ENCODE results near the gene CEP350. TPM values are rescaled to one million over a fixed set of nuclear protein-coding genes. Genes with fewer than 3 reads are reported as not detected.

Gene CEP350
- polyA plus RNA-seq, 1 of the 3 experiments (the other 2 are of a cell fraction): 2.9 TPM

DNA sequence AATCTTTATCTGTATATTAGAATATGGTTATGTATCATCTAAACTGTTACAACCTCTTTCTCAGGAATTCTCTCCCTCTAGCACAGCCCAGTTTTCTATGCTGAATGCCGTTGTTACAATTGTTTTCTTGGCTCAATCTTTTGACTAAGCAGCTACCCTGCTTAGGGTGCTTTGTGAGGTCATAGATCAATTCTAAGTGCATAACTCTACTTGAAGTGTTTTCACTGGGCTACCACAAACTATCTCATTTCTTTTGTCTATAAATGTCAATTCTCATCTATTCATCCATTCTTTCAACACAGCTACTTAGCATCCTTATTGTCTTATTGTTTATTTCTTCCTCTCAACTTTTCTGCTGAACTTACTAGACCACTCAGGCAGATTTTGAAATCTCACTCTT lies 77.1 kb downstream of the CEP350 start:
- TF ChIP-seq NRF1 (IDR thresholded peaks at IDR 0.05; ENCODE audit: low read depth, low read length) (no peak), YY1 (IDR thresholded peaks at IDR 0.05; ENCODE audit: low read depth) (no peak), EP300 (IDR thresholded peaks at IDR 0.05; ENCODE audit: borderline replicate concordance in 1 of 2, low read depth in 1 of 2, low read length in 1 of 2) (no peak), TAF1 (IDR thresholded peaks at IDR 0.05; ENCODE audit: borderline replicate concordance, low read depth, low read length) (no peak), TCF12 (IDR thresholded peaks at IDR 0.05) (no peak), SIN3A (IDR thresholded peaks at IDR 0.05; ENCODE audit: borderline replicate concordance, low read depth, low read length) (no peak), FOXM1 (IDR thresholded peaks at IDR 0.05; ENCODE audit: low read depth) (no peak), CHD2 (IDR thresholded peaks at IDR 0.05; ENCODE audit: low read length, partially characterized antibody) (no peak), TEAD4 (IDR thresholded peaks at IDR 0.05; ENCODE audit: borderline replicate concordance, insufficient read depth) (no peak), MEF2A (IDR thresholded peaks at IDR 0.05; ENCODE audit: borderline replicate concordance, low read depth) (no peak), FOXJ3 (CRISPR knock-in tag; IDR thresholded peaks at IDR 0.05) (no peak), EZH2phosphoT487 (IDR thresholded peaks at IDR 0.05; ENCODE audit: borderline replicate concordance, low read depth) (no peak)
- TF ChIP-seq, protein P1, sequence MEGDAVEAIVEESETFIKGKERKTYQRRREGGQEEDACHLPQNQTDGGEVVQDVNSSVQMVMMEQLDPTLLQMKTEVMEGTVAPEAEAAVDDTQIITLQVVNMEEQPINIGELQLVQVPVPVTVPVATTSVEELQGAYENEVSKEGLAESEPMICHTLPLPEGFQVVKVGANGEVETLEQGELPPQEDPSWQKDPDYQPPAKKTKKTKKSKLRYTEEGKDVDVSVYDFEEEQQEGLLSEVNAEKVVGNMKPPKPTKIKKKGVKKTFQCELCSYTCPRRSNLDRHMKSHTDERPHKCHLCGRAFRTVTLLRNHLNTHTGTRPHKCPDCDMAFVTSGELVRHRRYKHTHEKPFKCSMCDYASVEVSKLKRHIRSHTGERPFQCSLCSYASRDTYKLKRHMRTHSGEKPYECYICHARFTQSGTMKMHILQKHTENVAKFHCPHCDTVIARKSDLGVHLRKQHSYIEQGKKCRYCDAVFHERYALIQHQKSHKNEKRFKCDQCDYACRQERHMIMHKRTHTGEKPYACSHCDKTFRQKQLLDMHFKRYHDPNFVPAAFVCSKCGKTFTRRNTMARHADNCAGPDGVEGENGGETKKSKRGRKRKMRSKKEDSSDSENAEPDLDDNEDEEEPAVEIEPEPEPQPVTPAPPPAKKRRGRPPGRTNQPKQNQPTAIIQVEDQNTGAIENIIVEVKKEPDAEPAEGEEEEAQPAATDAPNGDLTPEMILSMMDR (IDR thresholded peaks at IDR 0.05): no peak
- TF ChIP-seq, protein P2, sequence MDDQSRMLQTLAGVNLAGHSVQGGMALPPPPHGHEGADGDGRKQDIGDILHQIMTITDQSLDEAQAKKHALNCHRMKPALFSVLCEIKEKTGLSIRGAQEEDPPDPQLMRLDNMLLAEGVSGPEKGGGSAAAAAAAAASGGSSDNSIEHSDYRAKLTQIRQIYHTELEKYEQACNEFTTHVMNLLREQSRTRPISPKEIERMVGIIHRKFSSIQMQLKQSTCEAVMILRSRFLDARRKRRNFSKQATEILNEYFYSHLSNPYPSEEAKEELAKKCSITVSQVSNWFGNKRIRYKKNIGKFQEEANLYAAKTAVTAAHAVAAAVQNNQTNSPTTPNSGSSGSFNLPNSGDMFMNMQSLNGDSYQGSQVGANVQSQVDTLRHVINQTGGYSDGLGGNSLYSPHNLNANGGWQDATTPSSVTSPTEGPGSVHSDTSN (IDR thresholded peaks at IDR 0.05): no peak
- TF ChIP-seq, protein P3, sequence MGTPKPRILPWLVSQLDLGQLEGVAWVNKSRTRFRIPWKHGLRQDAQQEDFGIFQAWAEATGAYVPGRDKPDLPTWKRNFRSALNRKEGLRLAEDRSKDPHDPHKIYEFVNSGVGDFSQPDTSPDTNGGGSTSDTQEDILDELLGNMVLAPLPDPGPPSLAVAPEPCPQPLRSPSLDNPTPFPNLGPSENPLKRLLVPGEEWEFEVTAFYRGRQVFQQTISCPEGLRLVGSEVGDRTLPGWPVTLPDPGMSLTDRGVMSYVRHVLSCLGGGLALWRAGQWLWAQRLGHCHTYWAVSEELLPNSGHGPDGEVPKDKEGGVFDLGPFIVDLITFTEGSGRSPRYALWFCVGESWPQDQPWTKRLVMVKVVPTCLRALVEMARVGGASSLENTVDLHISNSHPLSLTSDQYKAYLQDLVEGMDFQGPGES (IDR thresholded peaks at IDR 0.05; ENCODE audit: low read depth, low read length): no peak
- TF ChIP-seq, protein P4, sequence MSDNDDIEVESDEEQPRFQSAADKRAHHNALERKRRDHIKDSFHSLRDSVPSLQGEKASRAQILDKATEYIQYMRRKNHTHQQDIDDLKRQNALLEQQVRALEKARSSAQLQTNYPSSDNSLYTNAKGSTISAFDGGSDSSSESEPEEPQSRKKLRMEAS (IDR thresholded peaks at IDR 0.05; ENCODE audit: low read depth): no peak
- Histone ChIP-seq H2AFZ (ENCODE audit: low read depth) (no peak overlapping the region), H3K79me2 (ENCODE audit: insufficient read depth) (peaks cover 9% of the 10 kb centered on the region), H3K9me2 (no peaks in the 10 kb centered on the region), H4K20me1 (ENCODE audit: insufficient read depth) (no peaks in the 10 kb centered on the region), H3K36me3 (replicated peaks in 1 of 2; ENCODE audit: control insufficient read depth in 1 of 2, insufficient read depth in 2 of 2, low read length in 1 of 2) (peaks cover 41 to 56% of the 10 kb centered on the region in 2 experiments), H3K4me2 (no peak overlapping the region), H3K4me3 (ENCODE audit: low read depth in 2 of 2, low read length in 1 of 2) (no peak overlapping the region), H3K9ac (no peak overlapping the region), H3F3A (replicated peaks; ENCODE audit: insufficient read depth) (peaks cover 21% of the 10 kb centered on the region), H3K27me3 (ENCODE audit: insufficient read depth) (no peaks in the 10 kb centered on the region), H3K4me1 (ENCODE audit: control insufficient read depth in 1 of 2, insufficient read depth in 2 of 2, low read depth in 1 of 2, low read length in 1 of 2) (peaks cover 0 to 19% of the 10 kb centered on the region in 2 experiments; a peak in 1 of 4 replicates), H3K9me3 (no peaks in the 10 kb centered on the region), H3K27ac (ENCODE audit: low read depth in 2 of 2, low read length in 1 of 2) (no peak overlapping the region)
- ChIA-PET CTCF (interaction anchor here (1.0 to 2.0 kb wide), 4 partner anchors 10 to 164 kb away, joined by 3 to 5 read pairs (median 3); no protein-coding TSS in a partner anchor), POLR2A (no interaction called here)
- WGBS (ENCODE audit: low lambda C conversion rate): 91% methylated on average over 1 of the region's 1 CpG
- no peak for DNase-seq

Measured in SK-N-SH (cell line).